GM21786 (cell line): ENCODE results near the gene TEX14.
"Not testable (repeated sequence)": the region's sequence is repeated elsewhere in the genome, so short reads cannot be mapped to it uniquely, and the experiment has no call there.

ENCODE experiments used
- ATAC-seq: cut with Tn5 transposase; IDR thresholded peaks from one replicate; pipeline ENCODE4 v1.9.1; 2021; ENCODE audit not compliant: unreplicated experiment

Gene TEX14

GRCh38 chr17:58568044-58568799, 123.6 kb downstream of the TEX14 start:
- ATAC-seq, result no peak

GRCh38 chr17:58565389-58566311, 126.2 kb downstream of the TEX14 start:
- no peak for ATAC-seq

- ATAC-seq, result no peak
These were observed 126.9 kb downstream of the TEX14 start for GRCh38 chr17:58564971-58565370.

GRCh38 chr17:58564243-58564642, 127.6 kb downstream of the TEX14 start:
- ATAC-seq, result no peak

- ATAC-seq, result no peak
These were observed 131.3 kb downstream of the TEX14 start for GRCh38 chr17:58560511-58560910.

- no peak for ATAC-seq
These were observed 133.9 kb downstream of the TEX14 start for GRCh38 chr17:58557981-58558380.

GRCh38 chr17:58556833-58557250, 135.0 kb downstream of the TEX14 start:
- ATAC-seq, result no peak

- not testable (repeated sequence) for ATAC-seq
These were observed 136.7 kb downstream of the TEX14 start for GRCh38 chr17:58555109-58555508.

GRCh38 chr17:58541249-58541648, 150.6 kb downstream of the TEX14 start:
- no peak for ATAC-seq

GRCh38 chr17:58539698-58540097, 152.1 kb downstream of the TEX14 start:
- no peak for ATAC-seq

GRCh38 chr17:58538811-58539409, 152.9 kb downstream of the TEX14 start:
- ATAC-seq, result no peak

GRCh38 chr17:58537266-58537665, 154.6 kb downstream of the TEX14 start:
- no peak for ATAC-seq

- no peak for ATAC-seq
These were observed 155.3 kb downstream of the TEX14 start for GRCh38 chr17:58536542-58536941.

GRCh38 chr17:58535431-58535830, 156.4 kb downstream of the TEX14 start:
- ATAC-seq, result no peak

- no peak for ATAC-seq
These were observed 156.9 kb downstream of the TEX14 start for GRCh38 chr17:58534901-58535421.

GRCh38 chr17:58534331-58534730, 157.5 kb downstream of the TEX14 start:
- ATAC-seq, result no peak

GRCh38 chr17:58533616-58534188, 158.1 kb downstream of the TEX14 start:
- no peak for ATAC-seq

GRCh38 chr17:58532555-58532951, 159.3 kb downstream of the TEX14 start:
- no peak for ATAC-seq

GRCh38 chr17:58531661-58532554, 159.9 kb downstream of the TEX14 start:
- ATAC-seq, result no peak

GRCh38 chr17:58531122-58531521, 160.7 kb downstream of the TEX14 start:
- ATAC-seq, result no peak
